Measurements from ENCODE around the gene KIF12. TPM values are rescaled to one million over a fixed set of nuclear protein-coding genes. Genes with fewer than 3 reads are reported as not detected.

The KIF12 gene
- total RNA-seq, 1 experiment from 2014 or later, result 54.6 TPM

Other genes with a start within 250 kb of the KIF12 start
- gene ZNF618, start 223.0 kb downstream of the KIF12 start, total RNA-seq (2022), result 1.2 and 1.5 TPM in 2 replicates
- 2.2 and 2.6 TPM in 2 replicates for gene AMBP, start 21.0 kb downstream of the KIF12 start, total RNA-seq (2022)
- gene COL27A1, start 56.2 kb upstream of the KIF12 start, total RNA-seq (2022), result 31.1 and 41.3 TPM in 2 replicates
- 18.3 and 27.5 TPM in 2 replicates for gene ORM1, start 223.8 kb upstream of the KIF12 start, total RNA-seq (2022)
- gene ORM2, start 230.6 kb upstream of the KIF12 start, total RNA-seq (2022), result 45.5 and 46.0 TPM in 2 replicates